NCI-H2171 (cell line): ENCODE data around the gene ZNF217.
"Not testable (repeated sequence)": the region's sequence is repeated elsewhere in the genome, so short reads cannot be mapped to it uniquely, and the experiment has no call there.

ENCODE experiments used
- DNase-seq: peaks from one replicate; lab custom pipeline; 2025; lab: John Stamatoyannopoulos, UW

ZNF217 gene

GRCh38 chr20:53622247-53623133 lies 28.9 kb upstream of the ZNF217 start:
- DNase-seq: no peak

- peak; percentile 39 for DNase-seq
These were observed 28.0 kb upstream of the ZNF217 start for GRCh38 chr20:53621482-53622246.

GRCh38 chr20:53618490-53619000 lies 24.9 kb upstream of the ZNF217 start:
- DNase-seq: not testable (repeated sequence)

- DNase-seq: no peak
These were observed 24.3 kb upstream of the ZNF217 start for GRCh38 chr20:53617791-53618489.

- DNase-seq: not testable (repeated sequence)
These were observed 22.9 kb upstream of the ZNF217 start for GRCh38 chr20:53616489-53616888.

GRCh38 chr20:53613748-53614147 lies 20.1 kb upstream of the ZNF217 start:
- DNase-seq: no peak

- DNase-seq: not testable (repeated sequence)
These were observed 18.6 kb upstream of the ZNF217 start for GRCh38 chr20:53612289-53612688.

GRCh38 chr20:53611449-53611894 lies 17.8 kb upstream of the ZNF217 start:
- no peak for DNase-seq

- DNase-seq: no peak
These were observed 16.1 kb upstream of the ZNF217 start for GRCh38 chr20:53609491-53610445.

- DNase-seq: no peak
These were observed 15.1 kb upstream of the ZNF217 start for GRCh38 chr20:53608456-53609452.

- no peak for DNase-seq
These were observed 14.4 kb upstream of the ZNF217 start for GRCh38 chr20:53608071-53608455.

GRCh38 chr20:53606364-53606985 lies 12.8 kb upstream of the ZNF217 start:
- DNase-seq: no peak

GRCh38 chr20:53605401-53605800 lies 11.8 kb upstream of the ZNF217 start:
- DNase-seq: not testable (repeated sequence)

- DNase-seq: not testable (repeated sequence)
These were observed 11.2 kb upstream of the ZNF217 start for GRCh38 chr20:53604846-53605245.

GRCh38 chr20:53602661-53603060 lies 9.0 kb upstream of the ZNF217 start:
- no peak for DNase-seq

GRCh38 chr20:53599910-53600632 lies 6.4 kb upstream of the ZNF217 start:
- no peak for DNase-seq

GRCh38 chr20:53599378-53599777 lies 5.7 kb upstream of the ZNF217 start:
- peak; percentile 20 for DNase-seq

GRCh38 chr20:53599044-53599362 lies 5.4 kb upstream of the ZNF217 start:
- no peak for DNase-seq
